A549 (cell line): ENCODE data around the gene PLSCR2. TPM values are rescaled to one million over a fixed set of nuclear protein-coding genes. Genes with fewer than 3 reads are reported as not detected.

Experiments
- ATAC-seq, 2 experiments: fragments of 200-7000 bp in 1 of 2; fragments of >200 bp in 1 of 2; cut with Nextera tagmentation in 1 of 2; cut with Tn5 transposase in 1 of 2; 3 replicates each; pipeline versions ENCODE4 v1.8.0 to v1.9.1; 2018 to 2020; ENCODE audit warnings: mild to moderate bottlenecking in 1 of 2, moderate library complexity in 1 of 2
- CTCF ChIA-PET: fragments of 300-600 bp; sonication (Branson Sonifier 250); formaldehyde crosslinking; extraction: SDS; loops from one replicate; lab custom pipeline; 2021; ENCODE audit warnings: antibody characterized with exemption, inconsistent platforms; lab: Yijun Ruan, JAX
- POLR2A ChIA-PET: fragments of 350-600 bp; formaldehyde crosslinking; extraction: SDS; loops from one replicate; lab custom pipeline; 2021; ENCODE audit warnings: antibody characterized with exemption, inconsistent platforms; lab: Yijun Ruan, JAX
- DNase-seq, 2 experiments: peaks; one replicate each; pipeline versions ENCODE4 v3.0.0 to v3.0.0-alpha.2; 2011 to 2016; ENCODE audit warnings: low read depth in 1 of 2, low spot score in 1 of 2
- FAIRE-seq: peaks from 2 replicates; lab custom pipeline; 2011; peaks lifted over from hg19 to GRCh38; lab: Jason Lieb, UNC
- H3K27ac ChIP-seq, 2 experiments: fragments of >200 bp; sonication (Bioruptor Twin); formaldehyde crosslinking; 3 replicates each; pipeline ENCODE4 v1.5.1; 2016 to 2017
- H3K4me1 ChIP-seq: fragments of >200 bp; sonication (Bioruptor Twin); formaldehyde crosslinking; 3 replicates; pipeline ENCODE4 v1.6.1; 2016
- H3K4me2 ChIP-seq: fragments of >200 bp; sonication (Bioruptor Twin); formaldehyde crosslinking; 3 replicates; pipeline ENCODE4 v1.6.1; 2016
- H3K4me3 ChIP-seq: fragments of >200 bp; sonication (Bioruptor Twin); formaldehyde crosslinking; 3 replicates; pipeline ENCODE4 v1.5.1; 2016
- H3K9me3 ChIP-seq: fragments of >200 bp; sonication (Bioruptor Twin); formaldehyde crosslinking; 3 replicates; pipeline ENCODE4 v1.6.1; 2016
- BCL3 ChIP-seq: fragments of >200 bp; sonication (Bioruptor Twin); formaldehyde crosslinking; IDR thresholded peaks from 3 replicates; pipeline ENCODE4 v1.6.1; 2016
- CBX2 ChIP-seq: fragments of 200-600 bp; sonication (generic); IDR thresholded peaks from 2 replicates; pipeline ENCODE4 v1.6.1; 2016; ENCODE audit warnings: low read depth, mild to moderate bottlenecking, borderline replicate concordance
- CHD4 ChIP-seq: fragments of 200-600 bp; sonication (generic); IDR thresholded peaks from 2 replicates; pipeline ENCODE4 v1.6.1; 2016; ENCODE audit warnings: antibody characterized with exemption, mild to moderate bottlenecking, borderline replicate concordance
- EHF ChIP-seq: fragments of 250-450 bp; sonication (Bioruptor Pico); IDR thresholded peaks from 2 replicates; pipeline ENCODE4 v1.5.0; 2020; ENCODE audit warnings: mild to moderate bottlenecking
- ESRRA ChIP-seq: fragments of 150-350 bp; IDR thresholded peaks from 2 replicates; pipeline ENCODE4 v1.6.1; 2014; ENCODE audit warnings: mild to moderate bottlenecking, low read length, borderline replicate concordance
- FOXS1 ChIP-seq: fragments of 250-450 bp; sonication (Bioruptor Pico); IDR thresholded peaks from 2 replicates; pipeline ENCODE4 v1.5.0; 2020; ENCODE audit warnings: mild to moderate bottlenecking, moderate library complexity
- HMGXB4 ChIP-seq: fragments of 250-450 bp; sonication (Bioruptor Pico); IDR thresholded peaks from 2 replicates; pipeline ENCODE4 v1.5.0; 2021; ENCODE audit warnings: mild to moderate bottlenecking, moderate library complexity, borderline replicate concordance
- JUNB ChIP-seq: fragments of >200 bp; sonication (Bioruptor Twin); formaldehyde crosslinking; IDR thresholded peaks from 2 replicates; pipeline ENCODE4 v1.6.1; 2016
- MAFK ChIP-seq: fragments of 450-650 bp; IDR thresholded peaks from 2 replicates; pipeline ENCODE4 v1.6.1; 2014; ENCODE audit not compliant: partially characterized antibody
- MAZ ChIP-seq: fragments of 150-350 bp; IDR thresholded peaks from 2 replicates; pipeline ENCODE4 v1.6.1; 2014; ENCODE audit warnings: antibody characterized with exemption, low read depth, low read length, borderline replicate concordance
- MYC ChIP-seq: IDR thresholded peaks from 2 replicates; pipeline ENCODE4 v1.6.1; 2012; ENCODE audit warnings: mild to moderate bottlenecking, inconsistent platforms, low read length, improper control_type of control experiment, borderline replicate concordance
- RARB ChIP-seq: fragments of 250-450 bp; sonication (Bioruptor Pico); IDR thresholded peaks from 2 replicates; pipeline ENCODE4 v1.8.0; 2021; ENCODE audit warnings: mild to moderate bottlenecking, moderate library complexity
- RCOR1 ChIP-seq: fragments of 150-350 bp; IDR thresholded peaks from 2 replicates; pipeline ENCODE4 v1.6.1; 2014; ENCODE audit warnings: antibody characterized with exemption, low read length, low read depth
- REST ChIP-seq: fragments of 200-600 bp; sonication (generic); IDR thresholded peaks from 2 replicates; pipeline ENCODE4 v1.6.1; 2016; ENCODE audit warnings: antibody characterized with exemption, mild to moderate bottlenecking, moderate library complexity
- RNF2 ChIP-seq: fragments of 200-600 bp; sonication (generic); IDR thresholded peaks from 2 replicates; pipeline ENCODE4 v1.6.1; 2016; ENCODE audit warnings: low read depth, mild to moderate bottlenecking, antibody characterized with exemption, moderate library complexity, borderline replicate concordance
- SMC3 ChIP-seq: fragments of >200 bp; sonication (Bioruptor Twin); formaldehyde crosslinking; IDR thresholded peaks from 3 replicates; pipeline ENCODE4 v1.6.1; 2018; ENCODE audit warnings: inconsistent platforms
- SREBF2 ChIP-seq: fragments of 450-650 bp; IDR thresholded peaks from 2 replicates; pipeline ENCODE4 v1.6.1; 2014; ENCODE audit warnings: mild to moderate bottlenecking, moderate library complexity
- WGBS: methylation state at CpG from one replicate; pipeline ENCODE4 v1.1.6; 2017; ENCODE audit errors: missing lambda C conversion rate; 5-methylcytosine and 5-hydroxymethylcytosine counted together
- polyA plus RNA-seq, 4 experiments: library from polyadenylated mRNA; depleted of rRNA in 3 of 4; stranded (reverse); fragments of >200 nt; fragmentation: RNase III in 1 of 4; extraction: RNeasy Plus Mini Kit Qiagen cat#74134 plus additional on column Dnase treatment in 1 of 4; gene quantifications; 2 replicates in 3 of 4; 3 replicates in 1 of 4; pipeline ENCODE4 v1.2.3, GENCODE V29; 2011 to 2017

Gene PLSCR2
- polyA plus RNA-seq, 2 of the 4 experiments (the other 2 are of a cell fraction) = 0.10 TPM; not detected in 1

GRCh38 chr3:146432066-146432465 lies 37.3 kb downstream of the PLSCR2 start:
- TF ChIP-seq MAFK (peak; percentile 61), RCOR1 (no peak)
- no peaks in the 10 kb centered on the region; the same call in 2 of the 3 replicates for H3K9me3 ChIP-seq
- no peak for DNase-seq
- no peak for FAIRE-seq
- H3K27ac ChIP-seq = no peak overlapping the region
- no peak for ATAC-seq
- no peak overlapping the region for H3K4me3 ChIP-seq
- ChIA-PET POLR2A (no interaction called here), CTCF (no interaction called here)
- H3K4me2 ChIP-seq = no peak overlapping the region
- 44% methylated on average over 1 of the region's 1 CpG for WGBS
- H3K4me1 ChIP-seq = no peaks in the 10 kb centered on the region

GRCh38 chr3:146431240-146431639 lies 38.1 kb downstream of the PLSCR2 start:
- no peak for FAIRE-seq
- Histone ChIP-seq H3K9me3 (no peaks in the 10 kb centered on the region; the same call in 2 of the 3 replicates), H3K4me3 (no peak overlapping the region), H3K4me1 (no peaks in the 10 kb centered on the region), H3K4me2 (no peak overlapping the region), H3K27ac (no peak overlapping the region)
- no peak for ATAC-seq
- TF ChIP-seq ESRRA = no peak
- POLR2A ChIA-PET = no interaction called here
- no peak for DNase-seq
- CTCF ChIA-PET = interaction anchor here (0.7 kb wide), 1 partner anchor 333 kb away, joined by 3 read pairs; no protein-coding TSS in a partner anchor

GRCh38 chr3:146425341-146425740 lies 44.0 kb downstream of the PLSCR2 start:
- ChIA-PET CTCF (no interaction called here), POLR2A (no interaction called here)
- WGBS = 21% methylated on average over 1 of the region's 1 CpG
- TF ChIP-seq REST = no peak
- TF ChIP-seq CHD4 = no peak
- TF ChIP-seq MAZ = no peak
- TF ChIP-seq MYC = no peak
- TF ChIP-seq BCL3 = no peak
- TF ChIP-seq FOXS1 (CRISPR knock-in tag) = no peak
- no peak for TF ChIP-seq RNF2
- TF ChIP-seq EHF (CRISPR knock-in tag) = no peak
- no peak for TF ChIP-seq JUNB
- no peak for TF ChIP-seq CBX2
- TF ChIP-seq SREBF2 = no peak
- TF ChIP-seq RARB (CRISPR knock-in tag) = no peak
- no peak for TF ChIP-seq SMC3
- TF ChIP-seq HMGXB4 (CRISPR knock-in tag) = no peak
- H3K4me1 ChIP-seq = peaks cover 26% of the 10 kb centered on the region
- H3K9me3 ChIP-seq = no peaks in the 10 kb centered on the region; the same call in 2 of the 3 replicates
- H3K4me3 ChIP-seq = no peak overlapping the region
- DNase-seq (no peak), FAIRE-seq (no peak), ATAC-seq (no peak)
- no peak overlapping the region for H3K27ac ChIP-seq
- H3K4me2 ChIP-seq = no peak overlapping the region
